H9 (cell line): ENCODE results near the gene CFL1. TPM values are rescaled to one million over a fixed set of nuclear protein-coding genes. Genes with fewer than 3 reads are reported as not detected.

Experiments used
- DNase-seq: peaks from one replicate; pipeline ENCODE4 v3.0.0-alpha.2; 2017
- H2AFZ ChIP-seq: one replicate; pipeline ENCODE4 v1.6.1; 2013; ENCODE audit warnings: mild to moderate bottlenecking, low read length, control low read depth, moderate library complexity
- H2AK5ac ChIP-seq: 2 replicates; pipeline ENCODE4 v1.6.1; 2013; ENCODE audit warnings: low read length, control low read depth, mixed read lengths; ENCODE audit not compliant: insufficient read length
- H2BK120ac ChIP-seq: one replicate; pipeline ENCODE4 v1.6.1; 2013; ENCODE audit warnings: low read depth, mild to moderate bottlenecking, low read length, control low read depth, inconsistent platforms; ENCODE audit not compliant: poor library complexity, severe bottlenecking
- H2BK12ac ChIP-seq: 2 replicates; pipeline ENCODE4 v1.6.1; 2013; ENCODE audit warnings: low read length, control low read depth, mixed read lengths, low read depth; ENCODE audit not compliant: insufficient read length
- H2BK15ac ChIP-seq: 2 replicates; pipeline ENCODE4 v1.6.1; 2013; ENCODE audit warnings: low read depth, low read length, control low read depth
- H2BK20ac ChIP-seq: one replicate; pipeline ENCODE4 v1.6.1; 2013; ENCODE audit warnings: low read depth, mild to moderate bottlenecking, low read length, control low read depth, inconsistent platforms; ENCODE audit not compliant: poor library complexity, severe bottlenecking
- H2BK5ac ChIP-seq: 2 replicates; pipeline ENCODE4 v1.6.1; 2013; ENCODE audit warnings: low read length, control low read depth, mixed read lengths; ENCODE audit not compliant: insufficient read length
- H3K14ac ChIP-seq: 2 replicates; pipeline ENCODE4 v1.6.1; 2013; ENCODE audit warnings: low read length, control low read depth; ENCODE audit not compliant: insufficient read depth
- H3K18ac ChIP-seq: 2 replicates; pipeline ENCODE4 v1.6.1; 2013; ENCODE audit warnings: low read depth, mild to moderate bottlenecking, mixed read lengths, low read length, control low read depth; ENCODE audit not compliant: insufficient read length
- H3K23ac ChIP-seq: 2 replicates; pipeline ENCODE4 v1.6.1; 2013; ENCODE audit warnings: low read length, control low read depth, mixed read lengths, low read depth; ENCODE audit not compliant: insufficient read length
- H3K23me2 ChIP-seq: 2 replicates; pipeline ENCODE4 v1.6.1; 2013; ENCODE audit warnings: low read depth, mild to moderate bottlenecking, mixed read lengths, low read length, control low read depth; ENCODE audit not compliant: insufficient read length, poor library complexity, severe bottlenecking
- H3K27ac ChIP-seq: 2 replicates; pipeline ENCODE4 v1.5.1; 2013; ENCODE audit warnings: low read length, control low read depth, mixed read lengths, low read depth; ENCODE audit not compliant: insufficient read length
- H3K27me3 ChIP-seq: 2 replicates; pipeline ENCODE4 v1.6.1; 2013; ENCODE audit warnings: low read length, control low read depth, inconsistent platforms; ENCODE audit not compliant: insufficient read depth
- H3K4ac ChIP-seq: 2 replicates; pipeline ENCODE4 v1.6.1; 2013; ENCODE audit warnings: low read depth, mild to moderate bottlenecking, control low read depth, inconsistent platforms, low read length, moderate library complexity
- H3K4me1 ChIP-seq: 2 replicates; pipeline ENCODE4 v1.6.1; 2013; ENCODE audit warnings: low read length, control low read depth, inconsistent platforms; ENCODE audit not compliant: insufficient read depth
- H3K4me2 ChIP-seq: 2 replicates; pipeline ENCODE4 v1.6.1; 2013; ENCODE audit warnings: low read length, control low read depth, mixed read lengths; ENCODE audit not compliant: insufficient read length, insufficient read depth
- H3K56ac ChIP-seq: 2 replicates; pipeline ENCODE4 v1.6.1; 2013; ENCODE audit warnings: low read depth, mild to moderate bottlenecking, mixed read lengths, low read length, control low read depth; ENCODE audit not compliant: insufficient read length
- H3K79me1 ChIP-seq: 2 replicates; pipeline ENCODE4 v1.6.1; 2013; ENCODE audit warnings: low read depth, mild to moderate bottlenecking, moderate library complexity, low read length, control low read depth, inconsistent platforms; ENCODE audit not compliant: insufficient read depth, poor library complexity, severe bottlenecking
- H3K79me2 ChIP-seq: 2 replicates; pipeline ENCODE4 v1.6.1; 2013; ENCODE audit warnings: low read length, control low read depth, inconsistent platforms; ENCODE audit not compliant: insufficient read depth
- H3K9ac ChIP-seq: 2 replicates; pipeline ENCODE4 v1.6.1; 2013; ENCODE audit warnings: low read length, control low read depth, mixed read lengths; ENCODE audit not compliant: insufficient read length; ENCODE audit errors: extremely low read depth
- H3K9me3 ChIP-seq: one replicate; pipeline ENCODE4 v1.6.1; 2013; ENCODE audit warnings: low read depth, low read length, inconsistent platforms; ENCODE audit not compliant: control insufficient read depth
- H3T11ph ChIP-seq: one replicate; pipeline ENCODE4 v1.6.1; 2013; ENCODE audit warnings: mild to moderate bottlenecking, low read length, control low read depth, inconsistent platforms
- H4K20me1 ChIP-seq: one replicate; pipeline ENCODE4 v1.6.1; 2013; ENCODE audit not compliant: control insufficient read depth, insufficient read length, insufficient read depth
- H4K5ac ChIP-seq: 2 replicates; pipeline ENCODE4 v1.6.1; 2013; ENCODE audit warnings: low read depth, mild to moderate bottlenecking, mixed read lengths, low read length, control low read depth; ENCODE audit not compliant: insufficient read length
- H4K8ac ChIP-seq: replicated peaks from 2 replicates; pipeline ENCODE4 v1.6.1; 2013; ENCODE audit warnings: low read length, control low read depth, mixed read lengths, low read depth; ENCODE audit not compliant: insufficient read length
- H4K91ac ChIP-seq: 2 replicates; pipeline ENCODE4 v1.6.1; 2013; ENCODE audit warnings: low read depth, mild to moderate bottlenecking, moderate library complexity, mixed read lengths, low read length, control low read depth; ENCODE audit not compliant: insufficient read length
- H3K27ac Mint-ChIP-seq, 3 experiments: 2 replicates in 2 of 3; 3 replicates in 1 of 3; pipeline ENCODE4 v1.8.0; 2020 to 2021; ENCODE audit warnings: mixed read lengths in 3 of 3, mild to moderate bottlenecking in 1 of 3, moderate library complexity in 1 of 3
- H3K27me3 Mint-ChIP-seq: 2 replicates; pipeline ENCODE4 v1.8.0; 2021; ENCODE audit warnings: low read depth, mild to moderate bottlenecking, moderate library complexity, mixed read lengths
- H3K36me3 Mint-ChIP-seq, 3 experiments: 2 replicates in 2 of 3; 3 replicates in 1 of 3; pipeline ENCODE4 v1.8.0; 2020 to 2021; ENCODE audit warnings: low read depth in 3 of 3, mixed read lengths in 3 of 3; ENCODE audit not compliant: insufficient read depth in 1 of 3
- H3K4me1 Mint-ChIP-seq, 2 experiments: 2 replicates each; pipeline ENCODE4 v1.8.0; 2020; ENCODE audit warnings: mixed read lengths in 2 of 2
- H3K4me3 Mint-ChIP-seq, 2 experiments: 2 replicates in 1 of 2; 3 replicates in 1 of 2; pipeline ENCODE4 v1.8.0; 2020 to 2021; ENCODE audit warnings: mild to moderate bottlenecking in 2 of 2, mixed read lengths in 2 of 2, moderate library complexity in 1 of 2
- H3K9me3 Mint-ChIP-seq, 2 experiments: 2 replicates in 1 of 2; 3 replicates in 1 of 2; pipeline ENCODE4 v1.8.0; 2020; ENCODE audit warnings: mild to moderate bottlenecking in 2 of 2, mixed read lengths in 2 of 2, moderate library complexity in 1 of 2
- CTCF ChIP-seq: fragments of 200-600 bp; sonication (generic); conservative IDR thresholded peaks from 3 replicates; pipeline ENCODE4 v1.8.0; 2021; ENCODE audit warnings: antibody characterized with exemption, mild to moderate bottlenecking
- WGBS: extraction: QIAGEN DNeasy Blood & Tissue Kit; methylation state at CpG from one replicate; pipeline ENCODE4 v1.1.7; 2013; ENCODE audit warnings: missing lambda C conversion rate, low lambda C conversion rate, mixed read lengths; ENCODE audit not compliant: insufficient read length; ENCODE audit errors: extremely low coverage; 5-methylcytosine and 5-hydroxymethylcytosine counted together
- total RNA-seq: library from RNA; stranded (reverse); gene quantifications from 2 replicates; pipeline ENCODE4 v1.2.1, GENCODE V29; 2021

CFL1 gene
- total RNA-seq, 1 experiment from 2014 or later: 1,107 TPM

GRCh38 chr11:65879617-65880016, 21.6 kb upstream of the CFL1 start, which contains the start of gene CTSW:
CTSW (plus strand) TSS chr11:65879837; CDS start chr11:65879855, 18 bp downstream.
- Histone ChIP-seq H2BK15ac (no peak within 1 kb of the TSS), H2BK20ac (no peak within 1 kb of the TSS), H3K4me1 (no peaks in the 10 kb centered on the region), H4K5ac (no peak within 1 kb of the TSS), H3K27me3 (no peaks in the 10 kb centered on the region), H3K56ac (no peak within 1 kb of the TSS), H3K27ac (no peak within 1 kb of the TSS), H2BK12ac (no peak within 1 kb of the TSS), H3K79me1 (no peaks in the 10 kb centered on the region), H3K9ac (no peak within 1 kb of the TSS), H2AK5ac (no peak within 1 kb of the TSS), H3K4ac (no peak within 1 kb of the TSS), H3T11ph (no peak within 1 kb of the TSS), H3K23ac (no peak within 1 kb of the TSS), H2AFZ (no peak within 1 kb of the TSS), H3K14ac (no peak within 1 kb of the TSS; the same call in 1 of the 2 replicates), H3K4me2 (no peak within 1 kb of the TSS), H4K20me1 (no peaks in the 10 kb centered on the region), H4K8ac (no peak within 1 kb of the TSS), H3K9me3 (no peaks in the 10 kb centered on the region), H3K18ac (no peak within 1 kb of the TSS), H4K91ac (no peak within 1 kb of the TSS), H2BK5ac (no peak within 1 kb of the TSS), H2BK120ac (no peak within 1 kb of the TSS), H3K79me2 (no peaks in the 10 kb centered on the region), H3K23me2 (no peaks in the 10 kb centered on the region)
- Mint-ChIP-seq H3K27me3 (peaks cover 17% of the 10 kb centered on the region), H3K4me1 (peaks cover 2 to 6% of the 10 kb centered on the region in 2 experiments), H3K36me3 (peaks cover 18 to 30% (median 27%) of the 10 kb centered on the region in 3 experiments; a peak in 6 of 7 replicates), H3K9me3 (no peaks in the 10 kb centered on the region; a peak in 1 of 5 replicates), H3K4me3 (no peak within 1 kb of the TSS), H3K27ac (peak within 1 kb of the TSS in 1 of 3 experiments; percentile 62; a peak in 1 of 7 replicates)
- WGBS: no CpG with 5 or more reads among the region's 7 CpGs
- TF ChIP-seq CTCF: no peak
- DNase-seq: no peak
